Heart left ventricle (tissue), 16 donors: ENCODE measurements around the gene LCN9. TPM values are rescaled to one million over a fixed set of nuclear protein-coding genes. Genes with fewer than 3 reads are reported as not detected.
A peak's percentile ranks its signal among the peaks of the same experiment; 100 is the strongest.
"Not testable (repeated sequence)": the region's sequence is repeated elsewhere in the genome, so short reads cannot be mapped to it uniquely, and the experiment has no call there.

Experiments
- ATAC-seq, 4 donors: fragments of 200-7000 bp; cut with Tn5 transposase; one replicate each; pipeline ENCODE4 v1.9.1; 2020 to 2022; ENCODE audit warnings: moderate library complexity in 4 of 4, mild to moderate bottlenecking in 3 of 4, moderate number of reproducible peaks in 1 of 4
- DNase-seq, 5 donors: peaks; one replicate each; pipeline ENCODE4 v3.0.0-alpha.2; 2020
- H3K27ac ChIP-seq, 12 donors: fragments of 200-600 bp; sonication (generic) in 4 of 12; one replicate each; pipeline versions ENCODE4 v1.5.0 to v1.8.0; 2016 to 2022; ENCODE audit warnings: mild to moderate bottlenecking in 2 of 12
- H3K27me3 ChIP-seq, 9 donors: fragments of 200-600 bp; sonication (generic) in 2 of 9; one replicate each; pipeline versions ENCODE4 v1.5.1 to v1.8.0; 2016 to 2022; ENCODE audit warnings: mild to moderate bottlenecking in 3 of 9
- H3K36me3 ChIP-seq, 9 donors: fragments of 200-600 bp; sonication (generic) in 2 of 9; one replicate each; pipeline versions ENCODE4 v1.5.0 to v1.8.0; 2018 to 2022; ENCODE audit warnings: mild to moderate bottlenecking in 2 of 9
- H3K4me1 ChIP-seq, 12 donors: fragments of 200-600 bp; sonication (generic) in 4 of 12; one replicate each; pipeline versions ENCODE4 v1.5.0 to v1.8.0; 2016 to 2022; ENCODE audit warnings: mild to moderate bottlenecking in 3 of 12
- H3K4me3 ChIP-seq, 12 donors: fragments of 200-600 bp; sonication (generic) in 4 of 12; one replicate each; pipeline versions ENCODE4 v1.5.0 to v1.8.0; 2017 to 2022; ENCODE audit warnings: mild to moderate bottlenecking in 9 of 12, moderate library complexity in 4 of 12
- H3K9me3 ChIP-seq, 12 donors: fragments of 200-600 bp; sonication (generic) in 4 of 12; one replicate each; pipeline versions ENCODE4 v1.5.0 to v1.8.0; 2016 to 2022; ENCODE audit warnings: mild to moderate bottlenecking in 1 of 12
- POLR2A ChIP-seq, 2 donors: fragments of 450-650 bp; IDR thresholded peaks; one replicate each; pipeline ENCODE4 v1.6.1; 2017; ENCODE audit warnings: antibody characterized with exemption in 2 of 2, mild to moderate bottlenecking in 2 of 2, moderate library complexity in 2 of 2
- WGBS, 4 donors: extraction: QIAGEN DNeasy Blood & Tissue Kit in 2 of 4; methylation state at CpG; one replicate each; pipeline versions ENCODE4 v1.1.5 to v1.1.7; 2013 to 2018; 5-methylcytosine and 5-hydroxymethylcytosine counted together
- intact Hi-C, 10 donors: fragments of 100-400 bp; cut with DNase I; formaldehyde crosslinking; loops; one replicate each; pipeline versions ENCODE4 v1.11.1 to v1.14.2; 2022
- polyA plus RNA-seq, 2 donors: library from polyadenylated mRNA; stranded (reverse); fragments of 200-250 nt; gene quantifications; one replicate each; pipeline ENCODE4 v1.2.3, GENCODE V29; 2013
- total RNA-seq, 9 donors: library from RNA; depleted of rRNA in 2 of 9; stranded (reverse); fragments of >200 nt in 2 of 9; fragmentation: NEBNext Ultra II Directional in 3 of 9; extraction: Animal tissue kit (Norgen Biotek cat#: 25700) in 3 of 9; gene quantifications; one replicate each; pipeline versions ENCODE4 v1.1.0 to v1.2.4, GENCODE V29; 2016 to 2023
- TF ChIP-seq, protein P1 (sequence below), 12 donors: fragments of 200-600 bp; sonication (generic) in 4 of 12; IDR thresholded peaks; one replicate each; pipeline versions ENCODE4 v1.5.0 to v1.8.0; 2018 to 2022; ENCODE audit warnings: antibody characterized with exemption in 12 of 12, mild to moderate bottlenecking in 5 of 12
- donor health status: ischemic (EF 13 %, LVEDD 7.1; RV severe dilation, severe dysfunction).
- donor health status: healthy with polysubstance abuse.
- donor health status: DM: no; HTN: yes; CAD: no.
- donor health status: DM: no; HTN: no; CAD: no.
- donor health status: ischemic (EF 25% LVEDD 6.9; RV normal size, moderate dysfunction).
- donor health status: ischemic (EF 25% LVEDD 5.7; RV mildly dilated, moderate dysfunction).
- donor health status: healthy.
- donor health status: DM: yes; HTN: yes; CAD: no.
- donor health status: ischemic (EF 35%, LVEDD 5.7; RV mildly dilated, moderate dysfunction).
- donor health status: nonischemic (EF 11% LVEDD 7.7; RV severe dilation, severe dysfunction).
- donor health status: DM: yes; HTN: yes; CAD: no.
- donor health status: PGD.
- donor health status: ischemic (EF 29% LVEDD 5.4; RV normal size, mild dysfunction).
- donor health status: nonischemic (EF 23%, LVEDD 6.1; RV moderate dilation, normal function).

LCN9 gene
- total and polyA plus RNA-seq, 11 donors, result not detected

DNA sequence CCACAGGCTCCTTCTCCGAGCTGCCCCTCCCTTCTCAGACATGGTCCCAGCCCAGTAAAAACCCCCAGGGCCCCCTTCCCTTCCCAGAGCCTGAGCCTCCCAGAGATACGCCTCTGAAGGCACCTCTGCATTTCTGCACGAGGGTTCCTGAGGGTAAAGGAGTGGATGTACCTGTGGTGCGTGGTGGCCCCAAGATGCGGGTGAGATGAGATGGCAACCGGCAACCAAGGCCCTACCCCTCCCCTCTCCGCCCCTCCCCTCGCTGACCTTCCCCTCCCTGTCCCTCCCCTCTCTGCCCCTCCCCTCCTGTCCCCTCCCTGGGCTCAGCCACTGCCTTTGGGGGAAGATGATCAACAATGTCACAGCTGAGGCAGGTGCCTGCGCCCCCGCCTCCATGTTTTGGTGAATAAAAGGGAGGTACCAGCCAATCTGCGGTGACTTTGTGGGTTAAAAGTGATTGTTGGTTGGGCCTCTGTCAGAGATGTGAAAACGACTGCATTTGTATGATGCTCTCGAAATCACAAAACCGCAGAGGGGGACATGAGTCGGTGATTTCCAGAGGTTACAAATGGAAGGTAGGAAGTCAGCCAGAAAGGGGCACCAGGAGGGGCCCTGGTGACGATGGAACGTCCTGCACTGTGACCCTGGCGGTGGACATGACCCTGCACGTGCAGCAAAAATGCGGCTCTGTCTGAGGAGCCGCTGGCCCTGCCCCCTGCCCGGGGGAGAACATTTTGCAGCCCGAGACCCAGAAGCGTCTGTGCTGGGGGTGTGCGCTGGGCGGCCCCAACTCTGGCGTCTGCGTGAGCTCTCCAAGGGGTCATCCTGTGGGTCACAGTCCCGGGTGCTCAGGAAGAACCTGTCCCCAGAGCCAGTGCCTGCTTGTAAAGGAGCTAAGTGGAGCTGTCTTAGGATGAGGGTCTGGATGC lies 3.7 kb downstream of the LCN9 start:
- intact Hi-C loops, result no loop called here
- ATAC-seq (no peak), DNase-seq (no peak)
- Histone ChIP-seq H3K36me3 (no peaks in the 10 kb centered on the region), H3K4me3 (no peak overlapping the region), H3K9me3 (no peaks in the 10 kb centered on the region), H3K27me3 (peaks cover 0 to 27% (median 0%) of the 10 kb centered on the region in 9 donors), H3K4me1 (peaks cover 0 to 5% (median 0%) of the 10 kb centered on the region in 12 donors), H3K27ac (no peak overlapping the region)
- TF ChIP-seq, protein P1, sequence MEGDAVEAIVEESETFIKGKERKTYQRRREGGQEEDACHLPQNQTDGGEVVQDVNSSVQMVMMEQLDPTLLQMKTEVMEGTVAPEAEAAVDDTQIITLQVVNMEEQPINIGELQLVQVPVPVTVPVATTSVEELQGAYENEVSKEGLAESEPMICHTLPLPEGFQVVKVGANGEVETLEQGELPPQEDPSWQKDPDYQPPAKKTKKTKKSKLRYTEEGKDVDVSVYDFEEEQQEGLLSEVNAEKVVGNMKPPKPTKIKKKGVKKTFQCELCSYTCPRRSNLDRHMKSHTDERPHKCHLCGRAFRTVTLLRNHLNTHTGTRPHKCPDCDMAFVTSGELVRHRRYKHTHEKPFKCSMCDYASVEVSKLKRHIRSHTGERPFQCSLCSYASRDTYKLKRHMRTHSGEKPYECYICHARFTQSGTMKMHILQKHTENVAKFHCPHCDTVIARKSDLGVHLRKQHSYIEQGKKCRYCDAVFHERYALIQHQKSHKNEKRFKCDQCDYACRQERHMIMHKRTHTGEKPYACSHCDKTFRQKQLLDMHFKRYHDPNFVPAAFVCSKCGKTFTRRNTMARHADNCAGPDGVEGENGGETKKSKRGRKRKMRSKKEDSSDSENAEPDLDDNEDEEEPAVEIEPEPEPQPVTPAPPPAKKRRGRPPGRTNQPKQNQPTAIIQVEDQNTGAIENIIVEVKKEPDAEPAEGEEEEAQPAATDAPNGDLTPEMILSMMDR (IDR thresholded peaks at IDR 0.05), result no peak
- TF ChIP-seq POLR2A (IDR thresholded peaks at IDR 0.05), result no peak
- WGBS, 4 donors, result 64 to 73% (median 71%) methylated on average over 27 to 29 of the region's 29 CpGs

- DNase-seq, result no peak
- no peak for TF ChIP-seq POLR2A (IDR thresholded peaks at IDR 0.05)
- TF ChIP-seq, protein P1 (IDR thresholded peaks at IDR 0.05), result no peak
- Histone ChIP-seq H3K4me3 (no peak overlapping the region), H3K36me3 (no peaks in the 10 kb centered on the region), H3K27ac (no peak overlapping the region), H3K4me1 (peaks cover 0 to 5% (median 0%) of the 10 kb centered on the region in 12 donors), H3K9me3 (no peaks in the 10 kb centered on the region), H3K27me3 (peaks cover 0 to 25% (median 0%) of the 10 kb centered on the region in 9 donors)
- ATAC-seq, result no peak
- intact Hi-C loops, result no loop called here
- WGBS, 4 donors, result 73 to 79% (median 78%) methylated on average over 8 to 9 of the region's 9 CpGs
Observed at GRCh38 chr9:135667463-135668001, 4.4 kb downstream of the LCN9 start.

- intact Hi-C loops, H3K36me3 ChIP-seq, H3K9me3 ChIP-seq, DNase-seq, H3K27ac ChIP-seq, ATAC-seq, H3K4me1 ChIP-seq, H3K4me3 ChIP-seq: not testable (repeated sequence)
- 87 to 91% (median 89%) methylated on average over 5 of the region's 5 CpGs for WGBS, 4 donors
- H3K27me3 ChIP-seq, result peaks cover 0 to 25% (median 0%) of the 10 kb centered on the region in 9 donors
Observed at GRCh38 chr9:135669018-135669417, 5.9 kb downstream of the LCN9 start.

DNA sequence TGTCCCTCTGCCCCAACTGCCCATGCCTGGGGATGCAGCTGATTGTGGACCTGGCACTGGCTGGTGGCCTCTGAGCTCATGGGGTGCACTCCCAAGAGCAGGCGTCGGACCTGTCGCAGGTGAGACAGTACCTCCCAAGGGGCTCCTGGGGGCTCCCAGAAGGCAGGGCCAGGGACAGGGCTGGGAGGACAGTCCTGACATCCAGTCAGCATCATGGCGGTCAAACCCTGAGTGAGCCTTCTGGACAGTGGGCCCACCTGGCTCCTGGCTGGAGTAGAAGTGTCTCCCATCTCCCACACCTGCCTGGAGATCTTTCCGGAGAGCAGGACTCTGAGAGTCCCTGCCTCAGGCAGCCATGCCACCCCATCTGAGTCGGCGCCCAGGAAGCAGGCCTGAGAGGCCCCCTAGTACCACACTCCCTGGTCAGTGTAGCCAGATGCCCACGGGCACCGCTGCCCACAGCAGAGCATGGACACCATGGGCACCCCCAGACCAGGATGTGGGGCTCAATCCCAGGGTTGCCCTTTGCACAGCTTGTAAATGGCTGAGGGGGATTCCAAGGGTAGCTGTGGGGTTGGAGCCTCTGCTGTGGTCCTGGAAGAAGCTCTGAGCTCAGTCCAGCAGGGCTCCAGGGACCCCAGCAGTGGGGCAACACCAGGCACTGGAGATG lies 6.6 kb downstream of the LCN9 start:
- TF ChIP-seq POLR2A (IDR thresholded peaks at IDR 0.05), result no peak
- TF ChIP-seq, protein P1 (IDR thresholded peaks at IDR 0.05), result no peak
- intact Hi-C loops, result no loop called here
- Histone ChIP-seq H3K4me1 (no peaks in the 10 kb centered on the region), H3K9me3 (no peaks in the 10 kb centered on the region), H3K4me3 (no peak overlapping the region), H3K27ac (no peak overlapping the region), H3K27me3 (peaks cover 0 to 23% (median 0%) of the 10 kb centered on the region in 9 donors), H3K36me3 (no peaks in the 10 kb centered on the region)
- 88 to 97% (median 95%) methylated on average over 3 to 9 of the region's 9 CpGs for WGBS, 4 donors
- DNase-seq, result peak in 2 of 5 donors; percentile 14 to 44
- ATAC-seq, result no peak
